GM06990 (cell line): ENCODE results near the gene SH3D21.

Source experiments
- DNase-seq: peaks from one replicate; pipeline ENCODE4 v3.0.0-alpha.2; 2011; ENCODE audit not compliant: insufficient read length; ENCODE audit errors: extremely low read depth
- H3K27me3 ChIP-seq: replicated peaks from 2 replicates; pipeline ENCODE4 v1.6.0; 2011; ENCODE audit warnings: low read length; ENCODE audit not compliant: control insufficient read depth, insufficient read depth
- H3K36me3 ChIP-seq: 2 replicates; pipeline ENCODE4 v1.5.1; 2011; ENCODE audit warnings: low read length; ENCODE audit not compliant: control insufficient read depth, insufficient read depth
- H3K4me3 ChIP-seq: replicated peaks from 2 replicates; pipeline ENCODE4 v1.5.1; 2011; ENCODE audit warnings: low read depth, mild to moderate bottlenecking, control low read depth, low read length
- TF ChIP-seq, protein P1 (sequence below): IDR thresholded peaks from 2 replicates; pipeline ENCODE4 v1.5.1; 2011; ENCODE audit warnings: low read length, control low read depth, mild to moderate bottlenecking, inconsistent platforms; ENCODE audit not compliant: insufficient read depth, poor library complexity, severe bottlenecking

The SH3D21 gene

DNA sequence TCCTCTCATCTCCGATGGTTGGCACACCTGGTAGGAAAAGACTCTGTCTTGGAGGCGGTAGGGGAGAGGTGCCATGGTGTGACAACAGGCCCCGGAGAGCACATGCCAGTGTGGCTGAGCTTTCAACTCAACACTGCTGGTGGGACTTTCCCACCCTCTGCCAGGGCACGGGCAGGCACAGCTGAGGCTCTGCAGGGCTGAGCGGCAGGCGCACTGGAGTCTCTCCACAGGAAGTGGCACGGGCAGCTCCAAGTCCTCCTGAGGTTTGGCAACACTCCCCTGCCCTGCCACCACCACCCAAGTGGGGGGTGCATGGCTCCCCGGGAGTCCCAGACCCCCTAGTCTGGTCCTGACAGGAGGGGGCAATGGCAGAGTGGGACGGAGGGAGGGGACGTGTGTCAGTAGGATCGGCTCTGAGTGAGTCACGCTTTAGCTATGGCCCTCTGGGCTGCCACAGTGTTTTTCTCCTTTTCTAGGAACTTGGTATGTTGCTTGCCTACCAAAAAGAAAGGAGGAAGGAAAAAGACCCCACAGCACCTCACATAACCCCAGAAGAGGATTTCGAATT, 44.6 kb downstream of the SH3D21 start:
- DNase-seq: no peak
- TF ChIP-seq, protein P1, sequence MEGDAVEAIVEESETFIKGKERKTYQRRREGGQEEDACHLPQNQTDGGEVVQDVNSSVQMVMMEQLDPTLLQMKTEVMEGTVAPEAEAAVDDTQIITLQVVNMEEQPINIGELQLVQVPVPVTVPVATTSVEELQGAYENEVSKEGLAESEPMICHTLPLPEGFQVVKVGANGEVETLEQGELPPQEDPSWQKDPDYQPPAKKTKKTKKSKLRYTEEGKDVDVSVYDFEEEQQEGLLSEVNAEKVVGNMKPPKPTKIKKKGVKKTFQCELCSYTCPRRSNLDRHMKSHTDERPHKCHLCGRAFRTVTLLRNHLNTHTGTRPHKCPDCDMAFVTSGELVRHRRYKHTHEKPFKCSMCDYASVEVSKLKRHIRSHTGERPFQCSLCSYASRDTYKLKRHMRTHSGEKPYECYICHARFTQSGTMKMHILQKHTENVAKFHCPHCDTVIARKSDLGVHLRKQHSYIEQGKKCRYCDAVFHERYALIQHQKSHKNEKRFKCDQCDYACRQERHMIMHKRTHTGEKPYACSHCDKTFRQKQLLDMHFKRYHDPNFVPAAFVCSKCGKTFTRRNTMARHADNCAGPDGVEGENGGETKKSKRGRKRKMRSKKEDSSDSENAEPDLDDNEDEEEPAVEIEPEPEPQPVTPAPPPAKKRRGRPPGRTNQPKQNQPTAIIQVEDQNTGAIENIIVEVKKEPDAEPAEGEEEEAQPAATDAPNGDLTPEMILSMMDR: no peak
- no peak overlapping the region for H3K4me3 ChIP-seq
- H3K36me3 ChIP-seq: peaks cover 49% of the 10 kb centered on the region
- H3K27me3 ChIP-seq: no peaks in the 10 kb centered on the region

DNA sequence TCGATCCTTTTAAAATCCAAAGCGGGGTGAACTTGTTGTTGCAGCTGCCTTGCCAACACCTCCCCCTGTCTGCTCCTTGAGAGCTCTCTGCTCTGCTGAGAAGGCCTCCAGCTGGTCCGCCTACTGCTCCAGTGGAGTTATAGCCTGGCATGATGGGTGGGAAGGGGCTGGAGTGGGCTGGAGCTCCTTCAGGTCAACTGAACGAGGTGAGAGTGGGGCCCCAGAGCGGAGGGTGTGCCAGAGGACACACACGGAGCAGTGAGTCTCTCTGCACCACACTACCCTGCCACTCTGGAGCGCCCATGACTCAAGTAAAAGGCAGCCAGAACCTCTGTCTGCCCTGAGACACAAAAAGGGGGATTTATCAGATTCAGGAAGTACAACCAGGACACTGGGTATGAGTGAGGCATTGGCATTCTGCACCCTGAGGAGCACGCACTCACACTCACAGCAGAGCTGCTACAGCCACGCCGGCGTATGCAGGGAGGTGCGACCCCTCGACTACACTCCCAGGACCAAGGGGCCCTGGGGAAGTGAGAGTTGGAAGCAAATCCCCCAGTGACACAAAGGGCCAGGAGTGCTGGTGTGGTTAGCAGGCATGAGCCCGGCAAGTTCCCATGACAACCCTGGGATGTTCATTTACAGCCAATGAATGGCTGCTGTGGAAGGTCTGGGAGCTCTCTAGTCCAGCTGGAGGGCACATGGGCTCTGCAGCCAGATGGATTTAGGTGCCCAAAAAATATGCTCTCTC, 45.2 kb downstream of the SH3D21 start:
- no peak for DNase-seq
- Histone ChIP-seq H3K4me3 (no peak overlapping the region), H3K36me3 (peaks cover 47% of the 10 kb centered on the region), H3K27me3 (no peaks in the 10 kb centered on the region)
- TF ChIP-seq, protein P1: no peak

DNA sequence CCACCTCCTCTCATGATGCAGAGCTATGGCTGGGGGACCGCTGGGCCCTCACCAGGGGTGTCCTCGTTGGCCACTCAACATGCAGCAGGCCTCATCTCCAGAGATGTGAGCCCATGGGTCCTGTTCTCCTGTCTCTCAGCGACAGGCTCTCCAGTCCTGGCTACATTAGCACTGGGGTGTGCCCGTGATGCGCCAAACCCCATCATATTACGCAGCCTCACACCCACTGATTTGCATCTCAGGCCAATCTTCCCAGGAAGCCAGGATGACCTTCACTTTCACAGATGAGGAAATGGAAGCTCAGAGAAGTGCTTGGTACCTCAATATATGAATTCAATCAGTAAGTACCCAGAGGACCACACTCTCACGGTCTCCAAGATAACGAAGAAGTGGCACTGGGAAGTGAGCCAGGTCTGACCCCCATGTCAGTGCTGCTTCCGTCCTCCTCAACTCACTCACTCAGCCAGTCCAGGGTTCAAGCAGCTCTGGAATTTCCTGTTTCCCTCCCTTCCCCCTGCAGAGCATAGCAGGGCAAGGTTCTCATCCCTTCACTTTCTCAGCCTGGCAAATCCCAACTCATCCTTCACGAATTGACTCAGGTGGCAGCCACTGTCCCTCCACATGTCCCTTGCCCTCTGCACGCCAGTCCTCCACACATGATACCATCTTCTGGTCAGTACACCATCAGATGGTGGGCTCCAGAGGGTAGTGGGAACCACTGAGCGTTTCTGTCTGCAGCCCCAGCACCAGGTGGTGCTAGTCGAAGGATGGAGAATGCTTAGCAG, 46.1 kb downstream of the SH3D21 start:
- TF ChIP-seq, protein P1: no peak
- Histone ChIP-seq H3K36me3 (peaks cover 41% of the 10 kb centered on the region), H3K27me3 (no peaks in the 10 kb centered on the region), H3K4me3 (no peak overlapping the region)
- no peak for DNase-seq

DNA sequence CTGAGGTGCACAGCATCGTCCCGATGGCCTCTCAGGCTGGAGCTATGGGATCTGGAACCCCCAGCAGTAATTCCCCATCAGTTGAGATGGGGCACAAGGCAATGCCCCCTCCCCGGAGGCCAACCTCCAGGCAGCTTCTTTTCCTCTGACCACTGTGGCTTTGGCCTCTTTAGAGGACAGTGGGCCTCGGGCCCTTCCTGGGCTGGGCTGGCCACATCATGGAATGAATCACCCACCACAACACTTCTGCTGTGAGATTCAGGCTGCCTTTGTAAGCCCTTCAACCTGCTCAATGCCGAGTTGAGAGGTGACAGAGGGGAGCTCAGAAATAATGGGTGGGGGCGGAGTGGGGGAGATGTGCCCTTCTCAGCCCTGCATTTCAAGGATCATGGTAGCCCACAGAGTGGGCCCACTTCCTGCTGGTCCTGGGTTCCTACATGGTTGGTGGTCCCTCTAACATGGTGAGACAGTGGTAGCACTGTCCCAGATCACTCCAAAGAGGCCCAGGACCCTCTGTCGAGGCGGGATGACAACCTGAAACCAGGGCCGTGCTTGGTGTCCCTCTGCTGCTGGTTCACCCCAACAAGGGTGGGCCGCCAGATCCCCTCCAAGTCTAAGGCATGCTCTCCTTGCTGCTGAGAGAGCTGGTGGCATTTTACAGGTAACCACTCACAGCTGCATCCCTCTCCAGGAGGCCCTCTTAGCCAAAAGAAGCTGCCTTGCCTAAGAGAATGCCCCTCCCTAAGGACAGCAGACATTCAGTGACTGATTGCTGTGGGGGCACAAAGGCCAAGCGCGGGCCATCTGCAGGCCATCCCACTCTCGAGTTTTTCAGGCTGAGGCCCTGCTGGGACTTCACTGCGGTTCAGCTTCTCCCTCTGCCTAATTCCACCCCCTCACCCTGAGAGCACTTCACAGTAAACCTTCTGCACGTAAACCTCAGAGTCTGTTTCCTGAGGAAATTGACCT, 47.0 kb downstream of the SH3D21 start:
- Histone ChIP-seq H3K27me3 (no peaks in the 10 kb centered on the region), H3K36me3 (peaks cover 42% of the 10 kb centered on the region), H3K4me3 (no peak overlapping the region)
- no peak for DNase-seq
- TF ChIP-seq, protein P1: no peak

DNA sequence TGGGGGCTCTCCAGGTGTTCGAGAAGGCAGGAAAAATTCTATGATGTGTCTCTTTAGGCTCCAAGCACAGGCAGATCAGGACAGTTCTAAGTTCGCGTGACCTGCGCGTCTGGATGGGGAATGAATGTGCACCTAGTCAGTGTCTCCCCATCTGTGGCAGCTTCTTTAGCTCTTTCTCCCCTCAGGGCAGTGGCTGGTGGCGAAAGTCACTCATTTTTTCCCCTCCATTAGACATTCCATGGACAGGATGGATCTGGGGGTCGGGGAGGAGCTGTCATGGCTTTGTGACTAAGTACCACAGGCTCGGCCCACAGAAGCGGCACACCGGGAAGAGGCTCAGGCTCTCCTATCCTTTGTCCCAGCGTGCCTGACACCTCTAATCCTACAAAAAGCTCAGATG, 48.3 kb downstream of the SH3D21 start:
- H3K36me3 ChIP-seq: peaks cover 43% of the 10 kb centered on the region
- no peak for DNase-seq
- TF ChIP-seq, protein P1: no peak

More for the DNA sequence above, 48.3 kb downstream of the SH3D21 start:
- H3K27me3 ChIP-seq: no peaks in the 10 kb centered on the region
- H3K4me3 ChIP-seq: no peak overlapping the region
